Transverse colon (tissue), 4 donors: Measurements from ENCODE around the gene KCNN1.

Experiments
- EP300 ChIP-seq: sonication (generic); formaldehyde crosslinking; IDR thresholded peaks from one replicate; pipeline ENCODE4 v1.6.1; 2017; ENCODE audit warnings: antibody characterized with exemption, low read depth
- POLR2A ChIP-seq: fragments of 450-650 bp; IDR thresholded peaks from one replicate; pipeline ENCODE4 v1.6.1; 2016; ENCODE audit warnings: antibody characterized with exemption, mild to moderate bottlenecking, moderate library complexity
- POLR2AphosphoS5 ChIP-seq, 3 donors: sonication (generic); formaldehyde crosslinking; IDR thresholded peaks; one replicate each; pipeline ENCODE4 v1.6.1; 2016; ENCODE audit warnings: antibody characterized with exemption in 3 of 3
- TF ChIP-seq, protein P1 (sequence below), 5 experiments: fragments of 200-600 bp in 3 of 5; fragments of 450-650 bp in 2 of 5; sonication (generic) in 3 of 5; IDR thresholded peaks; 1 replicate in 2 of 5; 2 replicates in 3 of 5; pipeline ENCODE4 v1.5.1; 2016 to 2017; ENCODE audit warnings: antibody characterized with exemption in 5 of 5, inconsistent platforms in 3 of 5, mild to moderate bottlenecking in 2 of 5, moderate library complexity in 1 of 5

DNA sequence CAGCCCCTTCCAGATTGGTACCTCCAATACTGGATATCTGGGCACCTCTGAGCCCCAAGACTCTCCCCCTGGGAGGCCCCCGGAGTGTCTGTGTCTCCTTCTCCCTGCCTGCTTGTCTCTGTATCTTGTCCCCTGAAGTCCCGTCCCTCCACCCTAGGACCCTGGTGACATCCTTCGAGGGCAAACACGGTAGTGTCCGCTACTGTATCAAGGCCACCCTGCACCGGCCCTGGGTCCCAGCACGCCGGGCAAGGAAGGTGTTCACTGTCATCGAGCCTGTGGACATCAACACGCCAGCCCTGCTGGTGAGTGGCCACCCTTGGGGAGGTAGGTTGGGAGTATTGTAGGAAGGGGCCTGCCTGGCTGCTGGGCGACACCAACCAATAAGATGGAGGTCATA lies 41.9 kb downstream of the KCNN1 start:
- TF ChIP-seq, protein P1, sequence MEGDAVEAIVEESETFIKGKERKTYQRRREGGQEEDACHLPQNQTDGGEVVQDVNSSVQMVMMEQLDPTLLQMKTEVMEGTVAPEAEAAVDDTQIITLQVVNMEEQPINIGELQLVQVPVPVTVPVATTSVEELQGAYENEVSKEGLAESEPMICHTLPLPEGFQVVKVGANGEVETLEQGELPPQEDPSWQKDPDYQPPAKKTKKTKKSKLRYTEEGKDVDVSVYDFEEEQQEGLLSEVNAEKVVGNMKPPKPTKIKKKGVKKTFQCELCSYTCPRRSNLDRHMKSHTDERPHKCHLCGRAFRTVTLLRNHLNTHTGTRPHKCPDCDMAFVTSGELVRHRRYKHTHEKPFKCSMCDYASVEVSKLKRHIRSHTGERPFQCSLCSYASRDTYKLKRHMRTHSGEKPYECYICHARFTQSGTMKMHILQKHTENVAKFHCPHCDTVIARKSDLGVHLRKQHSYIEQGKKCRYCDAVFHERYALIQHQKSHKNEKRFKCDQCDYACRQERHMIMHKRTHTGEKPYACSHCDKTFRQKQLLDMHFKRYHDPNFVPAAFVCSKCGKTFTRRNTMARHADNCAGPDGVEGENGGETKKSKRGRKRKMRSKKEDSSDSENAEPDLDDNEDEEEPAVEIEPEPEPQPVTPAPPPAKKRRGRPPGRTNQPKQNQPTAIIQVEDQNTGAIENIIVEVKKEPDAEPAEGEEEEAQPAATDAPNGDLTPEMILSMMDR (IDR thresholded peaks at IDR 0.05) = no peak
- no peak for TF ChIP-seq EP300
- no peak for TF ChIP-seq POLR2A
- TF ChIP-seq POLR2AphosphoS5 (IDR thresholded peaks at IDR 0.05) = no peak
